K562 (cell line): ENCODE data around the gene SYNM. TPM values are rescaled to one million over a fixed set of nuclear protein-coding genes. Genes with fewer than 3 reads are reported as not detected.

Experiments used
- FOXO4 ChIP-seq: fragments of 450-650 bp; formaldehyde crosslinking; IDR thresholded peaks from 2 replicates; pipeline ENCODE4 v1.4.0; 2020; ENCODE audit warnings: mild to moderate bottlenecking, moderate library complexity
- MTA3 ChIP-seq: fragments of 450-650 bp; formaldehyde crosslinking; IDR thresholded peaks from 2 replicates; pipeline ENCODE4 v1.6.1; 2017; ENCODE audit warnings: mild to moderate bottlenecking, borderline replicate concordance
- PTBP1 ChIP-seq: fragments of 200-400 bp; formaldehyde crosslinking; IDR thresholded peaks from 2 replicates; pipeline ENCODE4 v1.6.1; 2017; ENCODE audit warnings: low read depth, low read length
- SRSF9 ChIP-seq: fragments of 200-400 bp; formaldehyde crosslinking; IDR thresholded peaks from 2 replicates; pipeline ENCODE4 v1.6.1; 2017; ENCODE audit warnings: low read depth, low read length, borderline replicate concordance
- ZNF561 ChIP-seq: fragments of 450-650 bp; formaldehyde crosslinking; conservative IDR thresholded peaks from 2 replicates; pipeline ENCODE4 v1.4.0; 2020; ENCODE audit warnings: mild to moderate bottlenecking, moderate library complexity
- ZNF609 ChIP-seq: sonication (generic); formaldehyde crosslinking; IDR thresholded peaks from 2 replicates; pipeline ENCODE4 v1.8.1; 2023; ENCODE audit warnings: missing genetic modification reagents, mild to moderate bottlenecking, borderline replicate concordance
- polyA plus RNA-seq, 8 experiments: library from polyadenylated mRNA; depleted of rRNA in 4 of 8; stranded (reverse) in 5 of 8; unstranded in 3 of 8; fragments of >200 nt; fragmentation: Nextera tagmentation in 2 of 8; fragmentation: Illumina TruSeq in 1 of 8; extraction: Ambion mirVana in 2 of 8; extraction: Trizol in 1 of 8; gene quantifications; 2 replicates each; pipeline versions ENCODE4 v1.2.1 to v1.2.3, GENCODE V29; 2011 to 2014; ENCODE audit warnings: inconsistent platforms in 1 of 8, missing spikeins in 1 of 8
- total RNA-seq, 7 experiments: library from RNA; depleted of rRNA in 6 of 7; stranded (reverse); fragments of >200 nt in 6 of 7; fragmentation: Illumina TruSeq in 2 of 7; extraction: Trizol in 2 of 7; gene quantifications; 2 replicates each; pipeline versions ENCODE4 v1.2.1 to v1.2.3, GENCODE V29; 2011 to 2021; ENCODE audit warnings: low replicate concordance in 1 of 7

Gene SYNM
- total and polyA plus RNA-seq, 9 of the 15 experiments (the other 6 are each of a cell fraction or from before 2014, with no cell fraction given) = 0.01 to 0.42 (median 0.13) TPM

- TF ChIP-seq ZNF609 = no peak
- no peak for TF ChIP-seq FOXO4 (CRISPR knock-in tag)
- TF ChIP-seq SRSF9 = no peak
- TF ChIP-seq ZNF561 (CRISPR knock-in tag) = no peak
- TF ChIP-seq MTA3 = no peak
- no peak for TF ChIP-seq PTBP1
- TF ChIP-seq, all 486 proteins: peak for 0
Observed at GRCh38 chr15:99117111-99117510, 12.2 kb downstream of the SYNM start (continued).
